Activated CD8-positive, alpha-beta memory T cell treated with anti-CD3 and anti-CD28 coated beads, Interleukin-2, amount 50 U/mL, for 4 hours (primary cell): ENCODE data around the gene CORO1A.
"Not testable (repeated sequence)": the region's sequence is repeated elsewhere in the genome, so short reads cannot be mapped to it uniquely, and the experiment has no call there.

Experiments
- DNase-seq: peaks from one replicate; pipeline ENCODE4 v3.0.0-alpha.2; 2020

The CORO1A gene

DNA sequence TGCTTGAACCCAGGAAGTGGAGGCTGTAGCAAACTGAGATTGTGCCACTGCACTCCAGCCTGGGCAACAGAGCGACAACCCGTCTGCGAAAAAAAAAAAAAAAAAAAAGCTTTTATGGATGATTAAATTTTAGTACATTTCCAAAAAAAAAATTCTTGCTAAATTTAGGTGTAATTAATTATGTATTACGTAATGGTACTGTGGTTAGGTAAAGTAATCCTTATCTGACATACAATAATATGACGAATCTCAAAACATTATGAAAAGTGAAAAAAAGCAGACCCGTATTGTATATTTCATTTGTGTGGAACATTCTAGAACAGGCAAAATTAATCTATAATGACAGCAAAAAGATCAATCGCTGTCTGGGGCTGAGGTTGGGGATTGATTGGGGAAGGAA, 10.3 kb upstream of the CORO1A start:
- no peak for DNase-seq

DNA sequence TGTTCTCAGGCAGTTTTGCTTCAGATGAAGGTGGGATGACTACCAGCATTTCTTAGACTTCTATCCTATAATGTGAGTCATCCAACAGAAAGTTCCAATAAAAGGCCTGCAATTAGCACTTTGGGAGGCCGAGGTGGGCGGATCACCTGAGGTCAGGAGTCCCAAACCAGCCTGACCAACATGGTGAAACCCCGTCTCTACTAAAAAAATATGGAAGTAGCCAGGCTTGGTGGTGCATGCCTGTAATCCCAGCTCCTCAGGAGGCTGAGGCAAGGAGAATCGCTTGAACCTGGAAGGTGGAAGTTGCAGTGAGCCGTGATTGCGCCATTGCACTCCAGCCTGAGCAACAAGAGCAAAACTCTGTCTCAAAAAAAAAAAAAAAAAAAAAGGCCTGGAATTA, 6.5 kb upstream of the CORO1A start:
- not testable (repeated sequence) for DNase-seq

DNA sequence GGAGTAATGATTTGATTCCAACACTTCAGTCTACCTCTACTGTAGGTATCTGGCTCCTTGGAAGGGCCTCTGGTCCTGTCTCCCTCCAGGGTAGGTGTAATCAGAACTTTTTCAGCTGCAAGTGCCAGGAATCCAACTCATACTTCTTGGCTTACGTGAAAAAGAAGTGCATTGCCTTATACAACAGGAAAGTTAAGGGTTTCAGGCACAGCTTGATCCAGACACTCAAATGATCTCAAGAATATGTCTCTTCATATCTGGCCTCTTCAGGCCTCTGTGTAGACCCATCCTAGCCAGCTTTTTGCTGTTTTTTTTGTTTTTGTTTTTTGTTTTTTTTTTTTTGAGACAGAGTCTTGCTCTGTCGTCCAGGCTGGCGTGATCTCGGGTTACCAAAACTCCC, 4.2 kb upstream of the CORO1A start:
- no peak for DNase-seq

DNA sequence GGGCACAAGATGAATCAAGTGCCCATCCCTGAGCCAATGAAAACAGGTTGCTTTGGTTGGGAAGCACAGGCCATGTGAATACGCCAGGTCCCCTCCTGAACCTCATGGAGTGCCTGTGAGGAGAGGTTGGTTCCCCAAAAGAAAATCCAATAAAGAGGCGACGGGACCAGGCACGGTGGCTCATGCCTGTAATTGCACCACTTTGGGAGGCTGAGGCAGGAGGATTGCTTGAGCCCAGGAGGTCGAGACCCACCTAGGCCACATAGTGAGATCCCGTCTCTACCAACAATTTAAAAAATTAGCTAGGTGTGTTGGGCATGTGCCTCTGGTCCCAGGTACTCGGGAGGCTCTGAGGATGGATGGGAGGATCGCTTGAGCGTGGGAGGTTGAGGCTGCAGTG, 3.5 kb upstream of the CORO1A start:
- DNase-seq: no peak

- no peak for DNase-seq
Measured at GRCh38 chr16:30180741-30181140, 2.7 kb upstream of the CORO1A start.

DNA sequence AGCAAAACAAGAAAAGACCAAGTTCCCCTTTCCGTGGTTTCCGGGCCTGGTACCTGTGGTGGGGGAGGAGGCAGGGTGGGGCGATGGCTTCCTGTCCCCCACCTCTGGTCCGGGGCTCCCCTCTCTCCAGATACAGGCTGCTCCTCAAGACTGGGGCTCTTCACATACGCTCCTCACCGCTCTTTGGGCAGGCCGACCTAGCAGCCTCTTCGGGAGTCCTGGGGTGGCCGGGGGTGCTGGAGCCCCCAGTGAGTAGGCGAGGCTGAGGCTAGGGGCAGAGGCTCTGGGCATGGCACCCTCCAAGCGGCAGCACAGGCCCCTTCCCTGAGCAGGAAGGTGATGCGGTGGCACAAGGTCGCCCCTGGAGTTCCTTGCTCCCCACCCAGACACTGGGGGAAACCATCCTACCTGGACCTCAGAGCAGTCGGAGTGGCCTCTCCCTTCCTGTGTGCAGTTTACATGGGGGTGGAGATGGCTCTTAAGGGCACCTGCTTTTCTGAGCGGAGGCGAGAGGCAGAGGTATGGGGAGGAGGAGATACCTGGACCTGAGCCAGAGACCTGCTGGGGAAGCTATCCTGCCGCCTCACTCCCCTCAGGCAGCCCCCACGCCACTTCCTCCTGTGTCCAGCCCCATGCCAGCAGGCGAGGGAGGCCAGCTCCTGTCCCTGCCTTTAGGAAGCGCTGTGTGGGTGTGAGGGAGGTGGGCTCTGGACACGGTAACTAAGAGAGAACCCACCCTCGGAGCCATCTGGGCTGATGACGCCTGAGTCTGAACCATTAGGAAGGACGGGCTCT, 891 bp downstream of the CORO1A start:
- peak; percentile 67 for DNase-seq

- DNase-seq: peak; percentile 29
Measured at GRCh38 chr16:30184891-30185682, 1.7 kb downstream of the CORO1A start.

- peak; percentile 80 for DNase-seq
Measured at GRCh38 chr16:30185683-30186421, 2.5 kb downstream of the CORO1A start.

- DNase-seq: no peak
Measured at GRCh38 chr16:30186444-30186781, 3.0 kb downstream of the CORO1A start.

- peak; percentile 91 for DNase-seq
Measured at GRCh38 chr16:30186782-30187555, 3.6 kb downstream of the CORO1A start.

DNA sequence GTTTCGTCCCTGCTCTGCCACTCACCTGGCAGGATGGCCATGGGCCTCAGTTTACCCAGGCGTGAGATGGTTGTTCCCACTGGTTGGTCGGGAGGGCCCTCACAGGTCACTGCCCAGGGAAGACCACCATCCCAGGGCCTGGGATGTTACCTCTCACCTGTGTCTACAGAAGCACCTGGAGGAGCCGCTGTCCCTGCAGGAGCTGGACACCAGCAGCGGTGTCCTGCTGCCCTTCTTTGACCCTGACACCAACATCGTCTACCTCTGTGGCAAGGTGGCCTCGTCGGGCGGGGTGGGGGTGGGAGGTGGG, 4.1 kb downstream of the CORO1A start:
- no peak for DNase-seq

GRCh38 chr16:30187971-30188561, 4.7 kb downstream of the CORO1A start:
- DNase-seq: peak; percentile 17

DNA sequence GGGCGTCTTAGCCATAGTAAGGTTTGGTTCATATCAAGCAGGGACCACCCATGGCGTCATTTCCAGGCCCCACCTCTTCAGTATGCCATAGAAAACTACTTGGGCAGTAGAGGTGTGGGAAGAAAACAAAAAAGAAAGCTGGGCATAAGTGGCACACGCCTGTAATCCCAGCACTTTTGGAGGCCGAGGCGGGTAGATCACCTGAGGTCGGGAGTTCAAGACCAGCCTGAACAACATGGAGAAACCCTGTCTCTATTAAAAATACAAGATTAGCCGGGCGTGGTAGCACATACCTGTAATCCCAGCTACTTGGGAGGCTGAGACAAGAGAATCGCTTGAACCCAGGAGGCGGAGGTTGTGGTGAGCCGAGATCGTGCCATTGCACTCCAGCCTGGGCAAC, 7.8 kb downstream of the CORO1A start:
- DNase-seq: not testable (repeated sequence)

GRCh38 chr16:30193098-30193497, 9.7 kb downstream of the CORO1A start:
- not testable (repeated sequence) for DNase-seq

DNA sequence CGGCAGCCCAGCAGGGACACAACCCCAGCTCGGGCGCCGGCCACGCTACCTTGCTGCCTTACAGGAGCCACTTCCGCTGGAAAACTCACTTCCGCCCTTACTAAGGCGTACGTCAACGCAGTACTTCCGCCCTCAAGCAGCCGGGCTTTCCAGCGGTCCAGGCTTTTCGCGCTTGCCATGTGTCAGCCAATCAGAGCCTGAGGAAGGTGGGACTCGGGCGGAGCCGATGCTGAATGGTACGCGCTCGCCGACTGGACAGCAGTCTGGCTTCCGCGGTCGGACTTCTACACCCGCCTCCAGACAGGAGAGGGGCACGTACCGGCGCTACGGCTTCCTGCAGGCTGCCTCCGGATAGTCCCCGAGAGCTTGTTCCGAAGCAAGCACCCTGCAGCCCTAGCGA, 10.2 kb downstream of the CORO1A start, which contains the start of the genes BOLA2B and SLX1A:
BOLA2B (minus strand) TSS at position 52 of the 400 bp plus-strand sequence. CDS start 71 bp downstream, outside the sequence.
SLX1A (plus strand) TSS at position 261 of the 400 bp plus-strand sequence. CDS start 210 bp downstream, outside the sequence.
- not testable (repeated sequence) for DNase-seq

DNA sequence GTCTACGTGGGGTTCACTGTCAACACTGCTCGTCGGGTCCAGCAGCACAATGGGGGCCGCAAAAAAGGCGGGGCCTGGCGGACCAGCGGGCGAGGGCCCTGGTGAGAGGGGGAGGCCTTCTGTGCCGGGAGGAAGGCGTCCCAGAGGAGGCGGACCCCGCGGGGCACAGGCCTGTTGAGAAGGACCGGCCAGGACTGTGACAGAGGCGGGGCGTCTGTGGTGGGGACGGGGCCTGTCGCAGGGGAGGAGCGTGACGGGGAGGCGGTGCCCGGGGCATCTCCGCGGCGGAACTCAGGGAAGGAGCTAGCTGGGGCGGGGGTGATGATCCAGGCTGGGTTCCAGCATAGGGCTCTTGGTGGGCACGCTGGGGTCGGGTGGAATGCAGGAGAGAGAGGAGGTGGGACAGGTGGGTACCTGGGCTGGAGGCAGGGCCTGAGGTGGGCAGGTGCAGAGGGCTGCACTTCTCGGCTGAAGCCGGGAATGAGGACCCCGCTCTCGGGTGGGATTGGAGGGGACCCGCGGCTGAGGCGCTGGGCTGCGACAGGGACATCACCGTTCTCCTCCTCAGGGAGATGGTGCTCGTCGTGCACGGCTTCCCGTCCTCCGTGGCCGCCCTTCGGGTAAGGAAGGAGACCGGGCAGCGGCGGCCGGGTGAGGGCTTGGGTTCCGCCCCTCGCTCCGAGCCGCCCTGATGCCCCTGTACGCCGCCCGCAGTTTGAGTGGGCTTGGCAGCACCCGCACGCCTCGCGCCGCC, 10.9 kb downstream of the CORO1A start:
- not testable (repeated sequence) for DNase-seq

DNA sequence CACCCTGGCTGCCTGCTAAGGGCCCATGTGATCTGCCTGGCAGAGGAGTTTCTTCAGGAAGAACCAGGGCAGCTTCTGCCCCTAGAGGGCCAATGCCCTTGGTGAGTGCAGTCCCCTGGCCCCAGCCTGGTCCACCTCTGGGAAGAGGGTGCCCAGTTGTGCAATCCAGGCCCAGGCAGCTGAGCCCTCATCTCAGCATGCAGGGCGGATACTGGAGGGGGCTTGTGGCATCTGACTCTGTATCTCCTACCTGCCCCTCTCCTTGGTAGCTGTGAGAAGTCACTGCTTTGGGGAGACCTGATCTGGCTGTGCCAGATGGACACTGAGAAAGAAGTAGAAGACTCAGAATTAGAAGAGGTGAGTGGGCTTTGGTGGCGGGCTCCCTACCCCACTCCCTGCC, 13.6 kb downstream of the CORO1A start:
- not testable (repeated sequence) for DNase-seq

DNA sequence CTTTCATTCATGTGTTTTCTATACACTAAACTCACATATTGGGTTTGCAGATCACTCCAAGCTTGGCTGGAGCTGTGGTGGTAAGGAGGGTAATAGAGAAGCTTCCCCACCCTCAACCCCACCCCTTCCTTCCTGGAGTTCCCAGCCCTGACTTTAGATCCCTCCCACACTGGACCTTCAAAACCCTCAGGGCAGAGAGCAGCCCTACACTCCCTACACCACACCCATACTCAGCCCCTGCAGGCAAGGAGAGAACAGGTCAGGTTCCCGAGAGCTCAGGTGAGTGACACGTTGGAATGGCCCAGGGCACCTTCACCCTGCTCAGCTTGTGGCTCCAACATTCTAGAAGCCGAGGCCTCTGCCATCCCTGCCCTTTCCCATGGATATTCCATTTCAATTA, 15.6 kb downstream of the CORO1A start, which contains the start of gene SULT1A3:
SULT1A3 (plus strand) TSS at position 207 of the 400 bp plus-strand sequence. CDS start 1,474 bp downstream, outside the sequence.
- not testable (repeated sequence) for DNase-seq

DNA sequence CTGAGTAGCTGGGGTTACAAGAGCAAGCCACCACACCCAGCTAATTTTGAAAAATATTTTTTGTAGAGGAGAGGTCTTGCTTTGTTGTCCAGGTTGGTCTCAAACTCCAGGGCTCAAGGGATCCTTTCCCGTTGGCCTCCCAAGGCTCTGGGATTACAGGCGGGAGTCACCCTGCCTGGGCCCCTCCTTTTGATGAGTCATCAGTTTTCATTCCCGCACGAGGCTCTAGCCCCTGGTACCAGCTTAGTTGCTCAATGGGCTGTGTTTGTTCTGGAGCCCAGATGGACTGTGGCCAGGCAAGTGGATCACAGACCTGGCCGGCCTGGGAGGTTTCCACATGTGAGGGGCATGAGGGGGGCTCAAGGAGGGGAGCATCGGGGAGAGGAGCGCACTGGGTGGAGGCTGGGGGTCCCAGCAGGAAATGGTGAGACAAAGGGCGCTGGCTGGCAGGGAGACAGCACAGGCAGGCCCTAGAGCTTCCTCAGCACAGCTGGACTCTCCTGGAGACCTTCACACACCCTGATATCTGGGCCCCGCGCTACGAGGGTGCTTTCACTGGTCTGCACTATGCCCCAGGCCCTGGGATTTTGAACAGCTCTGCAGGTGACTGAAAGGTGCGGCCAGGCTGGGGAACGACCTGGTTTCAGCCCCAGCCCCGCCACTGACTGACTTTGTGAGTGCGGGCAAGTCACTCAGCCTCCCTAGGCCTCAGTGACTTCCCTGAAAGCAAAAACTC, 16.4 kb downstream of the CORO1A start:
- DNase-seq: not testable (repeated sequence)

DNA sequence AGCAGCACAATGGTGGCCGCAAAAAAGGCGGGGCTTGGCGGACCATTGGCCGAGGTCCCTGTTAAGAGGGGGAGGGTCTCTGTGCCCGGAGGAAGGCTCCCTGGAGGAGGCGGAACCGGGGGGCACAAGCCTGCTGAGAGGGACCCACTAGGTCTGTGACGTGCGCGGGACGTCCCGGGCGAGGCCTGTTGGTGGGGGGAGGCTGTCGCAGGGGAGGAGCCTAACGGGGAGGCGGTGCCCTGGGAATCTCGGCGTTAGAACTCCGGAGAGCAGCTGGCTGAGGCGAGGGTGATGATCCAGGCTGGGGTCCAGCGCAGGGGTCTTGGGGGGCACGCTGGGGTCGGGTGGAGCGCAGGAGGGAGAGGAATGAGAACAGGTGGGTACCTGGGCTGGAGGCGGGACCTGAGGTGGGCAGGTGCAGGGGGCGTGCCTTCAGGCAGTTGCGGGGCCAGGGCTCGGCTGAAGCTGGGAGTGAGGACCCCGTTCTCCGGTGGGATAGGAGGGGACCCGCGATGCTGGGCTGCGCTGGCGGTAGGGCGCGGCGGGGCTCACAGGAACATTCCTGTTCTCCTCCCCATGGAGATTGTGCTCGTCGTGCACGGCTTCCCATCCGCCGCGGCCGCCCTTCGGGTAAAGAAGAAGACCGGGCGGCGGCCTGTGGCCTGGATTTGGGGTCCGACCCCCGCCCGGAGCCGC, 22.3 kb downstream of the CORO1A start:
- peak; percentile 16 for DNase-seq
